ENCODE results near the gene CHST13.

Gene CHST13

DNA sequence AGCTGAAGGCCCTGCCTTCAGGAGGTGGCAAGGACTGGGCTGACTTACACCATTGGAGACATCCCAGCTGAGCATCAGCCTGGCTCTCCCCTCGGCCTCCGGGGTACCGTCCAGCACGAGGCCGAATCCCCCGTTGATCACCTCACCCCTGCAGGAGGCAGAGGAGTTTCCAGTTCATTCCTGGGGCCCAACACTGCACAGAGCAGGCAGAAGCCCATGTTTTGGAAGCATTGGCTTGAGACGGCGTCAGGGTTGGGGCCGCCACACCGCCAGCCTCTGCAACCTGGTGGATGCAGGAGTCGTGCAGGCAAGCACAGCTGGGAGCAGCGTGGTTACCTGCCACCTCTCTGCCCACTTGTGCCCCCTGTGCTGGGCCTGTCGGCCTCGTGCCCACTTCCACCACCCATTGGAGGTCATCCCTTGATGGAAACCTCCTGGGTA is 40.6 kb upstream of the CHST13 start:
- no peak for DNase-seq (ENCODE audit: extremely low read depth, low read depth)
- TF ChIP-seq, protein P1, sequence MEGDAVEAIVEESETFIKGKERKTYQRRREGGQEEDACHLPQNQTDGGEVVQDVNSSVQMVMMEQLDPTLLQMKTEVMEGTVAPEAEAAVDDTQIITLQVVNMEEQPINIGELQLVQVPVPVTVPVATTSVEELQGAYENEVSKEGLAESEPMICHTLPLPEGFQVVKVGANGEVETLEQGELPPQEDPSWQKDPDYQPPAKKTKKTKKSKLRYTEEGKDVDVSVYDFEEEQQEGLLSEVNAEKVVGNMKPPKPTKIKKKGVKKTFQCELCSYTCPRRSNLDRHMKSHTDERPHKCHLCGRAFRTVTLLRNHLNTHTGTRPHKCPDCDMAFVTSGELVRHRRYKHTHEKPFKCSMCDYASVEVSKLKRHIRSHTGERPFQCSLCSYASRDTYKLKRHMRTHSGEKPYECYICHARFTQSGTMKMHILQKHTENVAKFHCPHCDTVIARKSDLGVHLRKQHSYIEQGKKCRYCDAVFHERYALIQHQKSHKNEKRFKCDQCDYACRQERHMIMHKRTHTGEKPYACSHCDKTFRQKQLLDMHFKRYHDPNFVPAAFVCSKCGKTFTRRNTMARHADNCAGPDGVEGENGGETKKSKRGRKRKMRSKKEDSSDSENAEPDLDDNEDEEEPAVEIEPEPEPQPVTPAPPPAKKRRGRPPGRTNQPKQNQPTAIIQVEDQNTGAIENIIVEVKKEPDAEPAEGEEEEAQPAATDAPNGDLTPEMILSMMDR (IDR thresholded peaks at IDR 0.05; ENCODE audit: low read depth, low read length, missing control alignments) = no peak
- H3K4me3 ChIP-seq (replicated peaks; ENCODE audit: low read depth, low read length) = no peak overlapping the region

DNA sequence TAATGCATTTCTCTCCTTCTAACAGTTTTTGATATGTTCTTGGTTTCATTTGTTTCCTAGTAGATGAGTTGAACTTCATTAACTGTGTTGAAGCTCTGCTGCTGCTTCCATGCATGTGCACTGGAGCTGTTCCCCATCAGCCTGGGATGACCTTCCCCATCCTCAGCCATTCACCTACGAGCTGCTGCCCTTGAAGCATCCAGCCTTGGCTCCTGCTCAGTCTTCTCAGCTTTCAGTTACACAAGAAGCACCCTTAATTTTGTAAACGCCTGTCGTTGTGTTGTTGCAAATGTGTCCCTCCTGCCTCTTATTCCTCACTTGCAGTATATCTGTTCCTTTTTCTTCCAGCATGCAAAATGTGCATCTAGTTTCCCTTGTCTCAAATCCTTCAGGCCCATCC is 39.8 kb upstream of the CHST13 start:
- no peak for DNase-seq (ENCODE audit: extremely low read depth, low read depth)
- TF ChIP-seq, protein P1 (IDR thresholded peaks at IDR 0.05; ENCODE audit: low read depth, low read length, missing control alignments) = no peak

DNA sequence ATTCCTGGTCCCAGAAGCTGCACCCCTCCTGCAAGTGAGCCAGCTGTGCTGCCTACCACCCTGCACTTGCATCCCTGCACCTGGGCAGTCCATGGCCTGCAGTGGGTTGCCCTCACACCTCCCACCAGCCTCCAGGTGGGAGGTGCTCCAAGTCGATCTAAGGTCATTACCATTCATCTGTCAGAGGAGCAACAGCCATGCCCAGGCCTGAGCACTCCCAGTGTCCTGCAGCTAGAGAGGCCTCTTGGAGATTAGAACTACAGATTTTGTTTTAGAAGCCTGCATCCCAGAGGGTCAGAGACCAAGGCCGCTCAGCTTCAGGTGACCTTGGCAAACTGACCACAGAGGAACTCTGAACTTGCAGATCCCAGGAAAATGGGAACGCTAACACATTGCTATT is 39.3 kb upstream of the CHST13 start:
- H3K4me3 ChIP-seq (replicated peaks; ENCODE audit: low read depth, low read length) = no peak overlapping the region
- no peak for DNase-seq (ENCODE audit: extremely low read depth, low read depth)
- TF ChIP-seq, protein P1 (IDR thresholded peaks at IDR 0.05; ENCODE audit: low read depth, low read length, missing control alignments) = no peak

More for the DNA sequence above, 39.8 kb upstream of the CHST13 start:
- no peak overlapping the region for H3K4me3 ChIP-seq (replicated peaks; ENCODE audit: low read depth, low read length)

DNA sequence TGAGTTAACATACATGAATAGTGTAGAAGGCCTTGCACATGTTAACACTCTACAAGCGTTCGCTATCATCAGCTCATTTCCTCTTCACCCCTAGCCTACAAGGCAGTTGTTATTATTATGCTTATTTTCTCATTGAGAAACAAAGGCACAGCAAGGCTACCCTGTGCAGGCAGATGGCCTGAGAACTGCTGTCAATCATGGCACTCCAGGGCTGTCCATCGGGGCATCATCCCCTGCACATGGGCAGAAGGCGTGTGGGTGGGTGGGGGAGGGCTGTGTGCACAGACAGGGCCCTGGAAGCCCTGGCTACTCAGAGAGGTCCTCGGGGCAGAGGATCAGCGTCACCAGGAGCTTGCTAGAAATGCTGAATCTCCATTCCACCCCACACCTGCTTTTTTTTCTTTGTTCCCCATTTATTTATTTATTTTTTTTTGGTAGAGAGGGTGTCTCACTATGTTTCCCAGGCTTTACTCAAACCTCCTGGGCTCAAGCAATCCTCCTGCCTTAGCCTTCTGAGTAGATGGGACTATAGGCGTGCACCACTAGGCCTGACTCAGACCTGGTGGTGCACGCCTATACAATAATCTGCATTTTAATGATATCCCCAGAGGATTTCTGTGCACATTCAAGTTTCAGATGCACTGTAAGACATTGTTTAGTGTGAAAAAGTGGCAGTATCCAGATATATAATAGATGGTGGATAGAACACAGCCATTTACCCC is 38.6 kb upstream of the CHST13 start:
- DNase-seq (ENCODE audit: extremely low read depth, low read depth) = no peak
- TF ChIP-seq, protein P1 (IDR thresholded peaks at IDR 0.05; ENCODE audit: low read depth, low read length, missing control alignments) = no peak
- H3K4me3 ChIP-seq (replicated peaks; ENCODE audit: low read depth, low read length) = no peak overlapping the region

DNA sequence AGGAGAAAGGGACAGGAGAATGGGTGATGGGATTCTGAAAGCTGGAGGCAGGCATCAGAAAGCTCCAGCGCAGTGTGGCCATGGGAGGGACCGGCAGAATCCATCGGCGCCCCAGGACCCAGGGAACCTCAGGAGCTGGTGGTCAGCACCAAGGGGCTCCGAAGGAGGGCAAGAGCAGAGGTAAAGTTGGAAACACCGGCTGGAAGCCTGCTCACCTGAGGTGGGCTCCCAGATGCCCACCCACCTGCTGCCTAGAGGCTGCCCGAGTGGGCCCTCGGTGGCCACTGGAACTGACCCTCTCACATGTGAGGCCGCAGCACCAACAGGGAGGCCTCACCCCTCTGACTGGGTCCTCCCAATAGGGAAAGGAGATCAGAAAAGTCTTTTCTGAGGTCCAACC is 38.0 kb upstream of the CHST13 start:
- no peak overlapping the region for H3K4me3 ChIP-seq (replicated peaks; ENCODE audit: low read depth, low read length)
- DNase-seq (ENCODE audit: extremely low read depth, low read depth) = no peak
- TF ChIP-seq, protein P1 (IDR thresholded peaks at IDR 0.05; ENCODE audit: low read depth, low read length, missing control alignments) = no peak

- no peak for DNase-seq (ENCODE audit: extremely low read depth, low read depth)
- no peak overlapping the region for H3K4me3 ChIP-seq (replicated peaks; ENCODE audit: low read depth, low read length)
- TF ChIP-seq, protein P1 (IDR thresholded peaks at IDR 0.05; ENCODE audit: low read depth, low read length, missing control alignments) = no peak
Observed at GRCh38 chr3:126486360-126486847, 37.6 kb upstream of the CHST13 start.

All from HFF-Myc (cell line).